Hippocampal formation (tissue), 2 donors: ENCODE measurements around the gene RETNLB.

Experiments
- DNase-seq, 2 donors: peaks; one replicate each; lab custom pipeline; 2025; lab: John Stamatoyannopoulos, UW

Gene RETNLB, protein sequence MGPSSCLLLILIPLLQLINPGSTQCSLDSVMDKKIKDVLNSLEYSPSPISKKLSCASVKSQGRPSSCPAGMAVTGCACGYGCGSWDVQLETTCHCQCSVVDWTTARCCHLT

GRCh38 chr3:108757404-108757982 lies at the start of gene RETNLB:
Gene RETNLB, minus strand, starts transcription at chr3:108757410. Its CDS starts 225 bp downstream, at chr3:108757185.
- no peak for DNase-seq

DNA sequence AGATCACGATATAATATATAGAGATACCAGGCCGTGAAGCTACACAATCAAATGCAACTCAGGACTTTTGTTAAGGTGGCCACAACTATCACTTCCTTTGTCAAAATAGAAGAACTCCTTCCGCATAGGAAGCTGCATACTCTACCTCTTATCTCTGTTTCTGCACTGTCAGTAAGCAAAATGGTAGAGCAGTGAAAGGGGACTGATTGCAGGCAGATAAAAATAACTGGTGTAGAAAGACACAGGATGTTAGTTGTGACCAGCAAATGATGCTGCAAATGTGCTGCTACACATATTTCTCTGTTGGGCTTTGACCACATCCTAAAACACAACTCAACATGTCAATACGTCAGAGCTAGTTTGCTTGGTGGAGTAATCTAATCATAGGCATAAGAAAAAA lies 49.1 kb upstream of the RETNLB start:
- DNase-seq, result no peak

- no peak for DNase-seq
These were observed 47.8 kb upstream of the RETNLB start for GRCh38 chr3:108804966-108805365.

- no peak for DNase-seq
These were observed 47.2 kb upstream of the RETNLB start for GRCh38 chr3:108804437-108804836.

DNA sequence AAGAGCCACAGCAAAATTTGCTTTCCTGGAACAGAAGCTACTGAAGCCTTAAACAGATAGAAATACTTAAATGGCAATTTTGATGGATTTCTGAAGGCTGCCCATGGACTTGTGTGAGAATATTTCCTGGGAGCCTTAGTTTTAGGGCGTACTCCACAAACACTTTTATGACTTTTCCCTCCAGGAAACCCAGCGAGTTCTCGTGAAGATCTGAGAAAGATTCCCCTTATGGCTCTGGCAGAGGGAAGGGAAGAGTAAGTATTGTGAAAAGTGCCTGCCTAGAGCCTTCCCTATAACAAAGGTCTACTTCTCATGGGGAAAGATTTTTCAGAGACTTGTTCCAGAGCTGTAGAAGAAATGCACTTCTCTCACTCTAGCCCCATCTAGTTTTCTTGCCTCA lies 34.3 kb upstream of the RETNLB start:
- no peak for DNase-seq

DNA sequence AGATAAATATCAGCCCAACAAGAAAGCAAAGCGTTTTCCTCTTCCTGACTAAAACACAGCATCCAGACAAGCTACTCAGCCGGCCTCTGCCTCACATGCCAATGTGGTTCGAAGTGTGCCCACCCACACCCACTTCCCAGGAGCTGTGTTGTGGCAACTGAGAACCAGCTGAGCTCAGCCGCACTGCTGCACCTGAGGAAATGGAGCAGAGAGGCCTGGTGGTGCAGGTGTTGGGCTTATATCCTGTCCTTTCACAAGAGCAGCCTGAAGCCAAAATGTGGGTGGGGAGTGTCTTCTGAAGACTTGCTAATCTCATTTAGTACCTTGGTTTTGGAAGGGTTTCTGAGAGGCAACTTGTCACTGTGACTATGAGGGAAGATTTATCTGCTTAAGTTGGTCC lies 23.0 kb upstream of the RETNLB start:
- no peak for DNase-seq

DNA sequence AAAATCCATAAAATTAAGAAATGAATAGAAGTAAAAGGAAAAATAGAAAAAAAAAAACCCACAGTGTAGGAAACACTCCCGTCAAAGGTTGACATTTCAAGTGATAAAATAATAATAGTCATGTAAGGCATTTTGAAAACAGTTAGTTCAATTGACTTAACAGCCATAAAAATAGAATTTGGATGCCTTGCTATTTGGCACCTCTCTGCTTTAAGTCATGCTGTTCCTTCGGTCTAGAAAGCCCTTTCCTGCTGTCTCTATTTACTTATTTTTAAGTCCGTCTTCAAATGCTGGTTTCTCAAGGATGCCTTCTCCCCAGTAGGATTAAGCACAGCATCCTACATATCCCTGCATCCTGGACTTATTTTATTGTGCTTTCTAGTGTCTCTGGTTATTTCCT lies 22.3 kb upstream of the RETNLB start:
- DNase-seq, result no peak

DNA sequence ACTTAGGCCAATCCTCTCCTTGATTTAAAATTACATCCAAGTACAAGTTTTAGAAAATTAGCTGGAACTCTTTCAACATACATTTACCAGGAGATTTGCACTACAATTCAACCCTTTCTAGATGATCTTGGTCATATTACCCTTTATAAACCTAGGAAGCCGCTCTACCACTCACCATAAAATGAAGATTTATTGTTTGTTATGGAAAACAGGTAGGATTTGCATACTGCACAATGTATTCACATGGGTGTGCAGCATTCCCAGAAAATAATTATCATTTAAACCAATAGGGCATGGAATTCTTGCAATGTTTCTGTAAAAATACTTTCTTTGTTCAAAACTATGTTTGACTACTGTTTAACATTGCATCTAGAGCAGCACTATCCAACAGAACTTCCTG lies 18.4 kb upstream of the RETNLB start:
- DNase-seq, result no peak

DNA sequence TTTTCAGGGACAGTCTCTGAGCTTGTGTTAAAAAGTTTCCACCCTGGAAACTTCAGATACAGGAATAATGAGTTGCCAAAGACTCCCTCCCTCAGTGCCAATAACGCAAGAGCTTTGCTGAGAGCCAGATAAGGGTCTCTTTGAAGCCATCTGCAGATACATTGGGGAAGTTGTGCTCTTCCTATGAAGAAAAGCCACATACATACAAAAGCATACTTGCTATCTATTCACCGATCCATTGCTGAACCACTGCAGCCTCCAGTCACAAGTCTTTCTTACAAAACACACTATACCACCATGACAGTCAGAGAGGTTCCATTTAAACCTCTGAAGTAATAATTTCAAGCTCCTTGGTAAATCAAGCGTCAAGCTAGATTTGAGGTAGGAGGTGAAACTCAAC lies 10.0 kb upstream of the RETNLB start:
- DNase-seq, result no peak

GRCh38 chr3:108755686-108756085 lies 1.5 kb downstream of the RETNLB start:
- no peak for DNase-seq

DNA sequence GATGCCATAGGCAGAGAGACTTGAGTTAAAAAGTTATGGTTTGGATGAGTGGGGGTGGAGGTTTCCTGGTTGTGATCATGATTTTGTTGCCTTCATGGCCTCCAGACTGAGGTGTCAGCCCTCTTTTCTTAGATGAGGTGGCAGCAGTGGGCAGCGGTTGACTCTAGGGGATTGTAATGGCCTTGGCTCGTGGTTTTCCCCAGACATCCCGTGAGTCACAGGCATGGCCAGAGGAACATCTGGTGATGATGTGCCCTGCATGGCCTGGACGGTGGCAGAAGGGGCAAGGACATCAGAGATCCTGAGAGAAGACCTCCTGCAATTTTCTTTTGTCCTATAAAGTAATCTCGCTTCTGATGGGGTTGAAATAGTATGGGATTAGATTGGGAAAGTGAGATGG lies 12.4 kb downstream of the RETNLB start:
- no peak for DNase-seq

DNA sequence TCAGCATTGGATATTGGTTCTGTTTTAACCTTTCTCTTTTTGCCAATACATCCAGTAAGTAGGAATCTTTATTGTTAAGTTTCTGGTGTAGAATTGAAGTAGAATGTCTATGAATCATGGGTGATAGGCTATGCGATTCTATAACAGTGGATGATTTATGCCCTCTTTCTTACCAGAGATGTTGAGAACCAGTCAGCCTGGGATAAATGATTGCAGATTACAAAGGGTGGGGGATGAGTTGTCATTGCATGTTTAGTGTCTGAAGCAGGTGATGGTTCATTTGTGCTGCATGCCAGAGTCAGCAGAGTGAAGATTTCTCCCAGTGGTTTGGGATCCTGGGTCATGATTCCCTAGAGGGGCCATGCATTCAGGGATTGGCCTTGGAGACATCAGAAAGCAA lies 14.3 kb downstream of the RETNLB start:
- no peak for DNase-seq

DNA sequence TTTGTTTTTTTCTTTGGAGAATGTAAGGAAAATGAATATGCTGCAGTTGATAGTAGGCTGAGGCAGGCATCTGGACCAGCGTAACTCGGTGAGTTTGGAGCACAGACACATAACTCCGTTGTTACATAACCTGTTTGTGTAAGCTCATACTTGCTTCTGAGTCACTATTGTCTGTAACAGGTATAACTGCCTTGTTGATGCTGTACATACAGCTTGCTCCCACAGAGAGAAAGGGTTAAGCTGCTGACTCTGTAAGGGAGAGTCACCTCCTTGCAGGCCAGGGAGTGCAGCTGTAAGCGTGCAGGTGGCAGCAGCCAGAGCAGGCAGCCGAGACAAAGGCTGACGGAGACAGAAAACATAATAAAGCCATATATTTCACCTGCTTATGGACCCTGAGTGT lies 20.4 kb downstream of the RETNLB start:
- no peak for DNase-seq

DNA sequence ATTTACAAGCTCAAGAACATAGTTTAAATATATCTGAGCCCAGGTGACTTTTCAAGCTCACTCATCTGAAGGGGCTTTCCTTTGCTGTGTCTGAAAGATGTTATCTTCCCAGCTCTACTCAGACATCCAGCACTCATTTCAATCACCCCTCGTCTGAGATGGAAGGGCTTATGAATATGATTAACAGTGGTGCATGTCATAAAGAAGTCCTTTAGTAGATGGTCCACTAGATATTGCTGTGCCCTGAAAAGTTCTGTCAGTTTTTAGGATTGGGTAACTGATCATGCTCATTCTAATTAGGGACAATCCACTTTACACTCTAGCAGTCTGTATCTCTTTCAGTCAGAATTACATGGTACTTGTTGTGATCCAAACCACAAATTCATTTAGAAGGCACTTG lies 28.3 kb downstream of the RETNLB start:
- no peak for DNase-seq

DNA sequence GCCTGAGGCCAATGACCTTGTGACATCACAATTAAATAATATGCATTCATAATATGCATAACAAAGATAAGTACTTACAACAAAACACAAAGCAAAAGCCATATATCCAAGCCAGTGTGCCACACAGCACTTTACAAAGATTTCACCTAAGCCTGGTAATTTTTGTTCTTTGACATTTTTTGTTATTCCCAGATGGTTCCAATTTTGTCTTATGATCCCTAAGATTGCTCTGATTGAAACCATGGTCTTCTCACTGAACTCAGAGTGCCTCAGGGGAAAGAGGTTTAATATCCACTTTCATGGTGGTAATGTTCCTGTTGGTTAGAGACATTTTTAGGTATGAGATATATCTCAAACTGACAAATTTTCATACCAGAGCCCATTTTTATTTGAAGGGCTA lies 29.1 kb downstream of the RETNLB start:
- DNase-seq, result no peak

GRCh38 chr3:108724101-108724500 lies 33.1 kb downstream of the RETNLB start:
- DNase-seq, result no peak

DNA sequence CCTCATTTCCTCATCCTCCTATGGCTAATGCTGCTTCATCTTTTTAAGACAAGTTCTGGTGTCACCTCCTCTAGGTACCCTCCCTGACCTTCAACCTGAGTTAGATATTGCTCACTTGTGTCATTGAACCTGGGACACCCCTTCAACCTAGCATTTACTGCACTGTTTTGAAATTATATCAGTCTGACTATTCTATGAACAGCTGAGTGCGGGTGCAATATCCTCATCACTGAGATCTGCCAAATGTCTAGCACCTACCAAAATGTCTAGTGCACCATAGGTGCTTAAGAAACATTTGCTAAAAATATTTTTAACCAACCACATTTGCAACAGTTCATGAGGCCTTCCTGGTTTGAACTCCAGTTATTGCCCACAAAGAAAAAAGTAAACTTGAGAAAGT lies 34.5 kb downstream of the RETNLB start:
- no peak for DNase-seq

DNA sequence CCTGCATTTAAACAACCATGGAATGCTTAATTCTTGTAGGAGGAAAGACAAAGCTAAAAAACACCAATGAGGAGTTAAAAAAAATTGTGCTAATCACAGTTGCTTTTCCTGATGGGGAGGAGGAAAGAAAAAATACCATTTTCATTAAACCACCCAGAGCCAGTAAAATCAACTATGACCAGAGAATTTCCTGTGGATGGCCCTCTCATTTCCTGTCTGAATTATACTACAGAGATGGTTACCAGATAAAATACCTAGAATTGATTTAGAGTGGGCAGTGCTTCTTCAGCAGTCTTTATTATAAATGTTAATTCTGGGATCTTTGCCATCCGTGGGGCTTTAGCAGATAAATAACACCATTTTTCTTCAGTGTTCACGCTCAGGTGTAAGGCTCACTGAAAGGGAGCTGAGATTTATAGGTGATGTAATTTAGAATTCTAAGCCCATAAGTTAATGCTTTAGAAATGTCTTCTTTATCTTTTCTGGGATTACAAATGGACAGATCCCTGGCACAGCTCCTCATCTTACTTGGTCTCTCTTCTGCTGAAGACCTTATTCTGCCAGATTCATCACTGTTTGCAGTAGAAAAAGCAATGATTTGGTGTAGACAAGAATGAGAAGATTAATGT lies 37.9 kb downstream of the RETNLB start:
- DNase-seq, result no peak

DNA sequence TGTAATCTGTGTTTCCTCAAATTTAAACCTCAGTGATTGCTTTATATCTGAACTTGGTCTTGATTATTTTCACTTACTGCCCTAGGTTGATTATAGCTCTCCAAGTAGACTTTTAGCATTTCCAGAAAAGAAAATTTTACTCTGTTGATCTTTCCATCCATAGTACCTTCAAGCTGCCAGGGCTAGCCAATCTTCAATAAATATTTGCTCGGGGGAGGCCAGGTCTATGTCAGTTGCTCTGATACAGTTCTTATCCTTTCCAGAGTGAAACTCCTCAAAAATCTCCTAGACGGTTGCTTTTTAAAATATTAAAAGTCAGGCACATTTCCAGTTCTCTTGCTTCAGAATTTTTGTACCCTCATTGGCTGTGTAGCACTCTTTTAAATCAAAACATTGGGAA lies 38.8 kb downstream of the RETNLB start:
- no peak for DNase-seq

- DNase-seq, result no peak
These were observed 43.4 kb downstream of the RETNLB start for GRCh38 chr3:108713816-108714215.

DNA sequence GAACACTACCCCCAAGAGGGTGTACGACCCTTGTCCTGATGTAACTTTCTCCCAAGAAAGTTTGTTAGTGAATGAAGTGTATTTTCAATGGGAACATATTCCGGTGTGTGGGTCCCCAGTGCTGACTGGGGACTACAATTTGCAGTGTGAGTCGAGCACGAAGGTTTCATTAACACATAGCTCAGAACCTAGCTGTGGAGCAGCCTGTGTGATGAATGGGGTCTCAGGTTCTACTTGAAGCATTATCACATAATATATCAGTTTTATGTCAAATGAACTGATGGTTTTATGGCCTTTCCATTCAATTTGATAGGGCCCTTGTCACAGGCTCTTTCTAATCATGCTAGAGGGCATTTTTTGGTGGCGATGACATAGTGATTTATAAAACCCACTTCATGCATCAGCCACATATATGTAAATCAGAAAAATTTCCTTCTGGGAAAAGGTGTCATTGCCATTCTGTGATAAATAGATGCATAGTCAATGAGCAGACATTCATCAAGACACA lies 44.1 kb downstream of the RETNLB start:
- DNase-seq, result no peak
